HepG2 (cell line): ENCODE results near the gene GALP. TPM values are rescaled to one million over a fixed set of nuclear protein-coding genes. Genes with fewer than 3 reads are reported as not detected.

Experiments
- CBFB ChIP-seq: sonication (generic); formaldehyde crosslinking; IDR thresholded peaks from 2 replicates; pipeline ENCODE4 v1.4.0; 2020; ENCODE audit warnings: missing genetic modification reagents
- NONO ChIP-seq, 2 experiments: fragments of 450-650 bp in 1 of 2; sonication (generic) in 1 of 2; formaldehyde crosslinking in 1 of 2; IDR thresholded peaks in 1 of 2; conservative IDR thresholded peaks in 1 of 2; 2 replicates each; pipeline versions ENCODE4 v1.6.1 to v1.8.0; 2017 to 2022; ENCODE audit warnings: mild to moderate bottlenecking in 1 of 2, missing genetic modification reagents in 1 of 2, moderate library complexity in 1 of 2
- PHF8 ChIP-seq: sonication (generic); formaldehyde crosslinking; IDR thresholded peaks from 2 replicates; pipeline ENCODE4 v1.5.0; 2020; ENCODE audit warnings: missing genetic modification reagents
- RAD21 ChIP-seq: fragments of 450-650 bp; formaldehyde crosslinking; IDR thresholded peaks from 2 replicates; pipeline ENCODE4 v1.5.0; 2020; ENCODE audit warnings: mild to moderate bottlenecking
- REL ChIP-seq: sonication (generic); formaldehyde crosslinking; conservative IDR thresholded peaks from 2 replicates; pipeline ENCODE4 v1.8.0; 2022; ENCODE audit warnings: mild to moderate bottlenecking, missing genetic modification reagents, moderate library complexity
- SMAD3 ChIP-seq: sonication (generic); formaldehyde crosslinking; IDR thresholded peaks from 2 replicates; pipeline ENCODE4 v1.4.0; 2020; ENCODE audit warnings: missing genetic modification reagents
- SNAPC2 ChIP-seq: sonication (generic); formaldehyde crosslinking; IDR thresholded peaks from 2 replicates; pipeline ENCODE4 v1.8.1; 2022; ENCODE audit warnings: mild to moderate bottlenecking, missing genetic modification reagents
- ZNF17 ChIP-seq: sonication (generic); formaldehyde crosslinking; IDR thresholded peaks from 2 replicates; pipeline ENCODE4 v1.5.0; 2020; ENCODE audit warnings: mild to moderate bottlenecking, missing genetic modification reagents
- ZNF530 ChIP-seq: sonication (generic); formaldehyde crosslinking; IDR thresholded peaks from 2 replicates; pipeline ENCODE4 v1.5.0; 2020; ENCODE audit warnings: low read depth, mild to moderate bottlenecking, missing genetic modification reagents
- ZNF552 ChIP-seq: sonication (generic); formaldehyde crosslinking; IDR thresholded peaks from 2 replicates; pipeline ENCODE4 v1.9.0; 2022; ENCODE audit warnings: missing genetic modification reagents, mild to moderate bottlenecking, borderline replicate concordance
- ZNF768 ChIP-seq: sonication (generic); formaldehyde crosslinking; IDR thresholded peaks from 2 replicates; pipeline ENCODE4 v1.4.0; 2020; ENCODE audit warnings: missing genetic modification reagents
- polyA plus RNA-seq, 8 experiments: library from polyadenylated mRNA; depleted of rRNA in 3 of 8; stranded (reverse) in 7 of 8; unstranded in 1 of 8; fragments of >200 nt; fragmentation: Illumina TruSeq in 4 of 8; extraction: Trizol in 4 of 8; gene quantifications; 2 replicates each; pipeline versions ENCODE4 v1.2.1 to v1.2.3, GENCODE V29; 2011 to 2016; ENCODE audit warnings: low read depth in 4 of 8, missing spikeins in 1 of 8, mixed read lengths in 1 of 8; ENCODE audit not compliant: insufficient read depth in 1 of 8
- total RNA-seq, 5 experiments: library from RNA; depleted of rRNA; stranded (reverse); fragments of >200 nt; fragmentation: Illumina TruSeq; extraction: Trizol; gene quantifications; 2 replicates each; pipeline ENCODE4 v1.2.3, GENCODE V29; 2016; ENCODE audit warnings: low read depth in 1 of 5
- TF ChIP-seq, protein P1 (sequence below): sonication (generic); formaldehyde crosslinking; conservative IDR thresholded peaks from 2 replicates; pipeline ENCODE4 v1.4.0; 2020; ENCODE audit warnings: mild to moderate bottlenecking, missing genetic modification reagents, moderate library complexity
- TF ChIP-seq, protein P2 (sequence below): sonication (generic); formaldehyde crosslinking; IDR thresholded peaks from 2 replicates; pipeline ENCODE4 v1.4.0; 2020; ENCODE audit warnings: missing genetic modification reagents
- TF ChIP-seq, protein P3 (sequence below): sonication (generic); formaldehyde crosslinking; IDR thresholded peaks from 2 replicates; pipeline ENCODE4 v1.4.0; 2020; ENCODE audit warnings: missing genetic modification reagents, borderline replicate concordance
- TF ChIP-seq, protein P4 (sequence below): sonication (generic); formaldehyde crosslinking; IDR thresholded peaks from 2 replicates; pipeline ENCODE4 v1.5.1; 2020; ENCODE audit warnings: missing genetic modification reagents, mild to moderate bottlenecking, borderline replicate concordance

GALP gene
- total and polyA plus RNA-seq, 2 of the 13 experiments (the other 11 are each of a cell fraction or from before 2014, with no cell fraction given) = not detected

DNA sequence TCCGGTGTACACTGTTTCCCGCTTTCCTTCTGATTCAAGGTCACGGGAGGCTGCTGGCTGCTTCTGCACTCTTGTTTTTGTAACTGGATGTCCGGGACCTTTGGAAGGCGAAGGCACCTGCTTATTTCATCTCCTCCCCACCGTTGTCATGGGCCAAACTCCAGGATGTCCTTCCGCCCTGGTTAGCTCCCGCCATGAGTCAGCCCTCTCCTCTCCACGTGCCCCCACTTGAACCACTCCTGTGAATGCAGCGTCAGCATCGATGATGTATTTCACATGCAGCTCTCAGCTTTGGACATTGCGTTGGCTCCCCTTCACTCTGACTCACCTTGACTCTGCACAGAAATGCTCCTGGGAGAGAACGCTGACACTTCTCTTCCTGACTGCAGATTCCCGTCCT is 5.5 kb upstream of the GALP start (continued):
- TF ChIP-seq, protein P1, sequence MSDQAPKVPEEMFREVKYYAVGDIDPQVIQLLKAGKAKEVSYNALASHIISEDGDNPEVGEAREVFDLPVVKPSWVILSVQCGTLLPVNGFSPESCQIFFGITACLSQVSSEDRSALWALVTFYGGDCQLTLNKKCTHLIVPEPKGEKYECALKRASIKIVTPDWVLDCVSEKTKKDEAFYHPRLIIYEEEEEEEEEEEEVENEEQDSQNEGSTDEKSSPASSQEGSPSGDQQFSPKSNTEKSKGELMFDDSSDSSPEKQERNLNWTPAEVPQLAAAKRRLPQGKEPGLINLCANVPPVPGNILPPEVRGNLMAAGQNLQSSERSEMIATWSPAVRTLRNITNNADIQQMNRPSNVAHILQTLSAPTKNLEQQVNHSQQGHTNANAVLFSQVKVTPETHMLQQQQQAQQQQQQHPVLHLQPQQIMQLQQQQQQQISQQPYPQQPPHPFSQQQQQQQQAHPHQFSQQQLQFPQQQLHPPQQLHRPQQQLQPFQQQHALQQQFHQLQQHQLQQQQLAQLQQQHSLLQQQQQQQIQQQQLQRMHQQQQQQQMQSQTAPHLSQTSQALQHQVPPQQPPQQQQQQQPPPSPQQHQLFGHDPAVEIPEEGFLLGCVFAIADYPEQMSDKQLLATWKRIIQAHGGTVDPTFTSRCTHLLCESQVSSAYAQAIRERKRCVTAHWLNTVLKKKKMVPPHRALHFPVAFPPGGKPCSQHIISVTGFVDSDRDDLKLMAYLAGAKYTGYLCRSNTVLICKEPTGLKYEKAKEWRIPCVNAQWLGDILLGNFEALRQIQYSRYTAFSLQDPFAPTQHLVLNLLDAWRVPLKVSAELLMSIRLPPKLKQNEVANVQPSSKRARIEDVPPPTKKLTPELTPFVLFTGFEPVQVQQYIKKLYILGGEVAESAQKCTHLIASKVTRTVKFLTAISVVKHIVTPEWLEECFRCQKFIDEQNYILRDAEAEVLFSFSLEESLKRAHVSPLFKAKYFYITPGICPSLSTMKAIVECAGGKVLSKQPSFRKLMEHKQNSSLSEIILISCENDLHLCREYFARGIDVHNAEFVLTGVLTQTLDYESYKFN (CRISPR knock-in tag) = peak; percentile 75
- no peak for TF ChIP-seq ZNF768 (CRISPR knock-in tag)
- no peak for TF ChIP-seq ZNF17 (CRISPR knock-in tag)
- no peak for TF ChIP-seq RAD21 (CRISPR knock-in tag)
- TF ChIP-seq SMAD3 = 0 out of 2 replicates have a peak, but pooled peaks have one; percentile 38
- no peak for TF ChIP-seq ZNF530 (CRISPR knock-in tag)
- TF ChIP-seq SNAPC2 = no peak
- TF ChIP-seq REL (CRISPR knock-in tag) = no peak
- TF ChIP-seq ZNF552 (CRISPR knock-in tag) = no peak
- TF ChIP-seq, protein P2, sequence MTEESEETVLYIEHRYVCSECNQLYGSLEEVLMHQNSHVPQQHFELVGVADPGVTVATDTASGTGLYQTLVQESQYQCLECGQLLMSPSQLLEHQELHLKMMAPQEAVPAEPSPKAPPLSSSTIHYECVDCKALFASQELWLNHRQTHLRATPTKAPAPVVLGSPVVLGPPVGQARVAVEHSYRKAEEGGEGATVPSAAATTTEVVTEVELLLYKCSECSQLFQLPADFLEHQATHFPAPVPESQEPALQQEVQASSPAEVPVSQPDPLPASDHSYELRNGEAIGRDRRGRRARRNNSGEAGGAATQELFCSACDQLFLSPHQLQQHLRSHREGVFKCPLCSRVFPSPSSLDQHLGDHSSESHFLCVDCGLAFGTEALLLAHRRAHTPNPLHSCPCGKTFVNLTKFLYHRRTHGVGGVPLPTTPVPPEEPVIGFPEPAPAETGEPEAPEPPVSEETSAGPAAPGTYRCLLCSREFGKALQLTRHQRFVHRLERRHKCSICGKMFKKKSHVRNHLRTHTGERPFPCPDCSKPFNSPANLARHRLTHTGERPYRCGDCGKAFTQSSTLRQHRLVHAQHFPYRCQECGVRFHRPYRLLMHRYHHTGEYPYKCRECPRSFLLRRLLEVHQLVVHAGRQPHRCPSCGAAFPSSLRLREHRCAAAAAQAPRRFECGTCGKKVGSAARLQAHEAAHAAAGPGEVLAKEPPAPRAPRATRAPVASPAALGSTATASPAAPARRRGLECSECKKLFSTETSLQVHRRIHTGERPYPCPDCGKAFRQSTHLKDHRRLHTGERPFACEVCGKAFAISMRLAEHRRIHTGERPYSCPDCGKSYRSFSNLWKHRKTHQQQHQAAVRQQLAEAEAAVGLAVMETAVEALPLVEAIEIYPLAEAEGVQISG (CRISPR knock-in tag) = peak; percentile 77
- no peak for TF ChIP-seq NONO (IDR thresholded peaks at IDR 0.05)
- TF ChIP-seq NONO (CRISPR knock-in tag; conservative IDR thresholded peaks at IDR 0.05) = no peak
- TF ChIP-seq PHF8 (CRISPR knock-in tag) = no peak; the same call in 1 of the 2 replicates
- 0 out of 2 replicates have a peak, but pooled peaks have one; percentile 42 for TF ChIP-seq CBFB
- TF ChIP-seq, protein P3, sequence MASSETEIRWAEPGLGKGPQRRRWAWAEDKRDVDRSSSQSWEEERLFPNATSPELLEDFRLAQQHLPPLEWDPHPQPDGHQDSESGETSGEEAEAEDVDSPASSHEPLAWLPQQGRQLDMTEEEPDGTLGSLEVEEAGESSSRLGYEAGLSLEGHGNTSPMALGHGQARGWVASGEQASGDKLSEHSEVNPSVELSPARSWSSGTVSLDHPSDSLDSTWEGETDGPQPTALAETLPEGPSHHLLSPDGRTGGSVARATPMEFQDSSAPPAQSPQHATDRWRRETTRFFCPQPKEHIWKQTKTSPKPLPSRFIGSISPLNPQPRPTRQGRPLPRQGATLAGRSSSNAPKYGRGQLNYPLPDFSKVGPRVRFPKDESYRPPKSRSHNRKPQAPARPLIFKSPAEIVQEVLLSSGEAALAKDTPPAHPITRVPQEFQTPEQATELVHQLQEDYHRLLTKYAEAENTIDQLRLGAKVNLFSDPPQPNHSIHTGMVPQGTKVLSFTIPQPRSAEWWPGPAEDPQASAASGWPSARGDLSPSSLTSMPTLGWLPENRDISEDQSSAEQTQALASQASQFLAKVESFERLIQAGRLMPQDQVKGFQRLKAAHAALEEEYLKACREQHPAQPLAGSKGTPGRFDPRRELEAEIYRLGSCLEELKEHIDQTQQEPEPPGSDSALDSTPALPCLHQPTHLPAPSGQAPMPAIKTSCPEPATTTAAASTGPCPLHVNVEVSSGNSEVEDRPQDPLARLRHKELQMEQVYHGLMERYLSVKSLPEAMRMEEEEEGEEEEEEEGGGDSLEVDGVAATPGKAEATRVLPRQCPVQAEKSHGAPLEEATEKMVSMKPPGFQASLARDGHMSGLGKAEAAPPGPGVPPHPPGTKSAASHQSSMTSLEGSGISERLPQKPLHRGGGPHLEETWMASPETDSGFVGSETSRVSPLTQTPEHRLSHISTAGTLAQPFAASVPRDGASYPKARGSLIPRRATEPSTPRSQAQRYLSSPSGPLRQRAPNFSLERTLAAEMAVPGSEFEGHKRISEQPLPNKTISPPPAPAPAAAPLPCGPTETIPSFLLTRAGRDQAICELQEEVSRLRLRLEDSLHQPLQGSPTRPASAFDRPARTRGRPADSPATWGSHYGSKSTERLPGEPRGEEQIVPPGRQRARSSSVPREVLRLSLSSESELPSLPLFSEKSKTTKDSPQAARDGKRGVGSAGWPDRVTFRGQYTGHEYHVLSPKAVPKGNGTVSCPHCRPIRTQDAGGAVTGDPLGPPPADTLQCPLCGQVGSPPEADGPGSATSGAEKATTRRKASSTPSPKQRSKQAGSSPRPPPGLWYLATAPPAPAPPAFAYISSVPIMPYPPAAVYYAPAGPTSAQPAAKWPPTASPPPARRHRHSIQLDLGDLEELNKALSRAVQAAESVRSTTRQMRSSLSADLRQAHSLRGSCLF (CRISPR knock-in tag) = no peak
- TF ChIP-seq, protein P4, sequence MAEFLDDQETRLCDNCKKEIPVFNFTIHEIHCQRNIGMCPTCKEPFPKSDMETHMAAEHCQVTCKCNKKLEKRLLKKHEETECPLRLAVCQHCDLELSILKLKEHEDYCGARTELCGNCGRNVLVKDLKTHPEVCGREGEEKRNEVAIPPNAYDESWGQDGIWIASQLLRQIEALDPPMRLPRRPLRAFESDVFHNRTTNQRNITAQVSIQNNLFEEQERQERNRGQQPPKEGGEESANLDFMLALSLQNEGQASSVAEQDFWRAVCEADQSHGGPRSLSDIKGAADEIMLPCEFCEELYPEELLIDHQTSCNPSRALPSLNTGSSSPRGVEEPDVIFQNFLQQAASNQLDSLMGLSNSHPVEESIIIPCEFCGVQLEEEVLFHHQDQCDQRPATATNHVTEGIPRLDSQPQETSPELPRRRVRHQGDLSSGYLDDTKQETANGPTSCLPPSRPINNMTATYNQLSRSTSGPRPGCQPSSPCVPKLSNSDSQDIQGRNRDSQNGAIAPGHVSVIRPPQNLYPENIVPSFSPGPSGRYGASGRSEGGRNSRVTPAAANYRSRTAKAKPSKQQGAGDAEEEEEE = no peak
